Measurements from ENCODE around the gene S100A7. TPM values are rescaled to one million over a fixed set of nuclear protein-coding genes. Genes with fewer than 3 reads are reported as not detected.

S100A7 gene
- total and polyA plus RNA-seq, 4 donors = not detected

DNA sequence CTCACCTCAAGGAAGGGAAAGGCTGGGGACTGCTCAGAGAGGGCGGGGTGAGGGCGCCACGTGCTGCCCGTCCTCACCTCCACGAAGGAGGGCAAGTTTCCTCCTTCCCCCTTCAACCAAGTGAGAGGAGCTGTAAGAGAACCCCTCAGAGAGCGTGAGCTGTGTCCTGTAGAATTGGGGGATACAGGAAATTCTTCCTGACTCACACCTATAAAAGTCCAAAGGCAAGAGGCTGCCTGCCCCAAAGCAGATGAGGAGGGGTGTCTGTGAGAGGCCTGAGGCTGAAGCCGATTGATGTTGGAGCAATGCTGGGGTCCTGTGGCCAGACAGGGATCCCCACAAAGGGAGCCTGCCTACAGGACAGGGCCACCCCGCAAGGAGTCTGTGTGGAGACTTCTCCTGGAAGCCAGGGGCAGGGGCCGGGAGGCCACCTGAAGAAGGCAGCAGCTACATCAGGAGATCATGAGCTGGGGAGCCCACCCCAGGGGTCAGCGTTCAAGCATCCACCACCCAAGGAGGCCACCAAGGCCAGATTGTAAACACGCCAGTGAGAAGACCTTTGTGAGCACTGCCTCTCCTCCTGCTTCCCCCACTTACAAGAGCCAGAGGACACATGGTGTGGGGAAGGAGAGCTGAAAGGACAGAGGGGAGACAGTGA lies 47.6 kb upstream of the S100A7 start:
- Histone ChIP-seq H3K4me3 (ENCODE audit: low read depth in 1 of 3, low read length in 3 of 3) (no peak overlapping the region), H3K27ac (ENCODE audit: low read depth in 1 of 2, low read length in 2 of 2) (no peak overlapping the region), H3K9ac (ENCODE audit: low read depth in 1 of 2, low read length in 2 of 2) (no peak overlapping the region), H3K9me3 (ENCODE audit: control insufficient read depth in 4 of 4, low read length in 3 of 4) (no peaks in the 10 kb centered on the region), H3K27me3 (ENCODE audit: control insufficient read depth in 4 of 4, insufficient read depth in 4 of 4, low read length in 3 of 4) (no peaks in the 10 kb centered on the region), H3K4me1 (ENCODE audit: control insufficient read depth in 4 of 4, insufficient read depth in 4 of 4, low read length in 3 of 4) (peaks cover 0 to 4% (median 2%) of the 10 kb centered on the region in 4 donors), H3K36me3 (ENCODE audit: control insufficient read depth in 4 of 4, insufficient read depth in 3 of 4, low read depth in 1 of 4, low read length in 3 of 4) (no peaks in the 10 kb centered on the region)
- no peak for DNase-seq (ENCODE audit: low spot score)
- TF ChIP-seq FOXA2 (IDR thresholded peaks at IDR 0.05) = no peak
- TF ChIP-seq, protein P1, sequence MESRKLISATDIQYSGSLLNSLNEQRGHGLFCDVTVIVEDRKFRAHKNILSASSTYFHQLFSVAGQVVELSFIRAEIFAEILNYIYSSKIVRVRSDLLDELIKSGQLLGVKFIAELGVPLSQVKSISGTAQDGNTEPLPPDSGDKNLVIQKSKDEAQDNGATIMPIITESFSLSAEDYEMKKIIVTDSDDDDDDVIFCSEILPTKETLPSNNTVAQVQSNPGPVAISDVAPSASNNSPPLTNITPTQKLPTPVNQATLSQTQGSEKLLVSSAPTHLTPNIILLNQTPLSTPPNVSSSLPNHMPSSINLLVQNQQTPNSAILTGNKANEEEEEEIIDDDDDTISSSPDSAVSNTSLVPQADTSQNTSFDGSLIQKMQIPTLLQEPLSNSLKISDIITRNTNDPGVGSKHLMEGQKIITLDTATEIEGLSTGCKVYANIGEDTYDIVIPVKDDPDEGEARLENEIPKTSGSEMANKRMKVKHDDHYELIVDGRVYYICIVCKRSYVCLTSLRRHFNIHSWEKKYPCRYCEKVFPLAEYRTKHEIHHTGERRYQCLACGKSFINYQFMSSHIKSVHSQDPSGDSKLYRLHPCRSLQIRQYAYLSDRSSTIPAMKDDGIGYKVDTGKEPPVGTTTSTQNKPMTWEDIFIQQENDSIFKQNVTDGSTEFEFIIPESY (IDR thresholded peaks at IDR 0.05) = no peak
- no peak for TF ChIP-seq SP1 (IDR thresholded peaks at IDR 0.05)
- TF ChIP-seq, protein P2, sequence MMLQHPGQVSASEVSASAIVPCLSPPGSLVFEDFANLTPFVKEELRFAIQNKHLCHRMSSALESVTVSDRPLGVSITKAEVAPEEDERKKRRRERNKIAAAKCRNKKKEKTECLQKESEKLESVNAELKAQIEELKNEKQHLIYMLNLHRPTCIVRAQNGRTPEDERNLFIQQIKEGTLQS (IDR thresholded peaks at IDR 0.05) = no peak
- TF ChIP-seq, protein P3, sequence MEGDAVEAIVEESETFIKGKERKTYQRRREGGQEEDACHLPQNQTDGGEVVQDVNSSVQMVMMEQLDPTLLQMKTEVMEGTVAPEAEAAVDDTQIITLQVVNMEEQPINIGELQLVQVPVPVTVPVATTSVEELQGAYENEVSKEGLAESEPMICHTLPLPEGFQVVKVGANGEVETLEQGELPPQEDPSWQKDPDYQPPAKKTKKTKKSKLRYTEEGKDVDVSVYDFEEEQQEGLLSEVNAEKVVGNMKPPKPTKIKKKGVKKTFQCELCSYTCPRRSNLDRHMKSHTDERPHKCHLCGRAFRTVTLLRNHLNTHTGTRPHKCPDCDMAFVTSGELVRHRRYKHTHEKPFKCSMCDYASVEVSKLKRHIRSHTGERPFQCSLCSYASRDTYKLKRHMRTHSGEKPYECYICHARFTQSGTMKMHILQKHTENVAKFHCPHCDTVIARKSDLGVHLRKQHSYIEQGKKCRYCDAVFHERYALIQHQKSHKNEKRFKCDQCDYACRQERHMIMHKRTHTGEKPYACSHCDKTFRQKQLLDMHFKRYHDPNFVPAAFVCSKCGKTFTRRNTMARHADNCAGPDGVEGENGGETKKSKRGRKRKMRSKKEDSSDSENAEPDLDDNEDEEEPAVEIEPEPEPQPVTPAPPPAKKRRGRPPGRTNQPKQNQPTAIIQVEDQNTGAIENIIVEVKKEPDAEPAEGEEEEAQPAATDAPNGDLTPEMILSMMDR (IDR thresholded peaks at IDR 0.05; ENCODE audit: low read depth, low read length, missing input control) = no peak
- TF ChIP-seq, protein P4, sequence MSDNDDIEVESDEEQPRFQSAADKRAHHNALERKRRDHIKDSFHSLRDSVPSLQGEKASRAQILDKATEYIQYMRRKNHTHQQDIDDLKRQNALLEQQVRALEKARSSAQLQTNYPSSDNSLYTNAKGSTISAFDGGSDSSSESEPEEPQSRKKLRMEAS (IDR thresholded peaks at IDR 0.05) = no peak
- no peak for TF ChIP-seq YY1 (IDR thresholded peaks at IDR 0.05)
- no peak for TF ChIP-seq JUND (IDR thresholded peaks at IDR 0.05)
- TF ChIP-seq RXRA (IDR thresholded peaks at IDR 0.05) = no peak
- TF ChIP-seq, protein P5, sequence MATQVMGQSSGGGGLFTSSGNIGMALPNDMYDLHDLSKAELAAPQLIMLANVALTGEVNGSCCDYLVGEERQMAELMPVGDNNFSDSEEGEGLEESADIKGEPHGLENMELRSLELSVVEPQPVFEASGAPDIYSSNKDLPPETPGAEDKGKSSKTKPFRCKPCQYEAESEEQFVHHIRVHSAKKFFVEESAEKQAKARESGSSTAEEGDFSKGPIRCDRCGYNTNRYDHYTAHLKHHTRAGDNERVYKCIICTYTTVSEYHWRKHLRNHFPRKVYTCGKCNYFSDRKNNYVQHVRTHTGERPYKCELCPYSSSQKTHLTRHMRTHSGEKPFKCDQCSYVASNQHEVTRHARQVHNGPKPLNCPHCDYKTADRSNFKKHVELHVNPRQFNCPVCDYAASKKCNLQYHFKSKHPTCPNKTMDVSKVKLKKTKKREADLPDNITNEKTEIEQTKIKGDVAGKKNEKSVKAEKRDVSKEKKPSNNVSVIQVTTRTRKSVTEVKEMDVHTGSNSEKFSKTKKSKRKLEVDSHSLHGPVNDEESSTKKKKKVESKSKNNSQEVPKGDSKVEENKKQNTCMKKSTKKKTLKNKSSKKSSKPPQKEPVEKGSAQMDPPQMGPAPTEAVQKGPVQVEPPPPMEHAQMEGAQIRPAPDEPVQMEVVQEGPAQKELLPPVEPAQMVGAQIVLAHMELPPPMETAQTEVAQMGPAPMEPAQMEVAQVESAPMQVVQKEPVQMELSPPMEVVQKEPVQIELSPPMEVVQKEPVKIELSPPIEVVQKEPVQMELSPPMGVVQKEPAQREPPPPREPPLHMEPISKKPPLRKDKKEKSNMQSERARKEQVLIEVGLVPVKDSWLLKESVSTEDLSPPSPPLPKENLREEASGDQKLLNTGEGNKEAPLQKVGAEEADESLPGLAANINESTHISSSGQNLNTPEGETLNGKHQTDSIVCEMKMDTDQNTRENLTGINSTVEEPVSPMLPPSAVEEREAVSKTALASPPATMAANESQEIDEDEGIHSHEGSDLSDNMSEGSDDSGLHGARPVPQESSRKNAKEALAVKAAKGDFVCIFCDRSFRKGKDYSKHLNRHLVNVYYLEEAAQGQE (IDR thresholded peaks at IDR 0.05) = no peak
- no peak for TF ChIP-seq NR2F2 (IDR thresholded peaks at IDR 0.05)
- TF ChIP-seq HNF4G (IDR thresholded peaks at IDR 0.05) = no peak
- no peak for TF ChIP-seq FOXA1 (IDR thresholded peaks at IDR 0.05)
- no peak for TF ChIP-seq EGR1 (IDR thresholded peaks at IDR 0.05; ENCODE audit: low read depth in 2 of 2)
- no peak for TF ChIP-seq GABPA (IDR thresholded peaks at IDR 0.05 in 1 of 2, conservative IDR thresholded peaks at IDR 0.05 in 1 of 2)
- no peak for TF ChIP-seq TAF1 (conservative IDR thresholded peaks at IDR 0.05)
- no peak for TF ChIP-seq RAD21 (IDR thresholded peaks at IDR 0.05)
- TF ChIP-seq HNF4A (conservative IDR thresholded peaks at IDR 0.05) = no peak
- 87% methylated on average over 11 of the region's 11 CpGs for WGBS

Data from liver (tissue), 9 donors.